ENCODE measurements around the gene SPATA6L. TPM values are rescaled to one million over a fixed set of nuclear protein-coding genes. Genes with fewer than 3 reads are reported as not detected.

SPATA6L gene
- total RNA-seq = 10 to 100 TPM in 1 of 4 donors, 1 to 10 TPM in 2, under 1 TPM in 1; 0.51 to 13.6 (median 6.5) TPM

GRCh38 chr9:4666042-4666699 is at the start of gene SPATA6L:
Gene SPATA6L, minus strand, starts transcription at chr9:4666480. Its CDS starts 230 bp downstream, at chr9:4666250.
- intact Hi-C loops (cut with DNase I; ENCODE audit: low total_unique reads) = no loop called here
- H3K36me3 ChIP-seq = no peaks in the 10 kb centered on the region
- H3K27me3 ChIP-seq = no peaks in the 10 kb centered on the region
- H3K4me1 ChIP-seq = no peaks in the 10 kb centered on the region
- peak; percentile 69 to 73 for DNase-seq
- H3K9me3 ChIP-seq = no peaks in the 10 kb centered on the region
- peak within 1 kb of the TSS; percentile 12 to 42 for H3K4me3 ChIP-seq
- TF ChIP-seq CTCF (IDR thresholded peaks at IDR 0.05) (peak in 1 of 4 experiments; percentile 6), POLR2A (IDR thresholded peaks at IDR 0.05) (peak; percentile 28 to 34)
- H3K27ac ChIP-seq = peak within 1 kb of the TSS; percentile 61 to 70

- Histone ChIP-seq H3K27ac (no peak overlapping the region), H3K4me3 (no peak overlapping the region), H3K27me3 (no peaks in the 10 kb centered on the region), H3K4me1 (no peaks in the 10 kb centered on the region), H3K36me3 (no peaks in the 10 kb centered on the region), H3K9me3 (no peaks in the 10 kb centered on the region)
- TF ChIP-seq CTCF (IDR thresholded peaks at IDR 0.05) (no peak), POLR2A (IDR thresholded peaks at IDR 0.05) (no peak)
- intact Hi-C loops (cut with DNase I; ENCODE audit: low total_unique reads) = no loop called here
- no peak for DNase-seq
These were observed 48.2 kb upstream of the SPATA6L start for GRCh38 chr9:4714266-4715016.

GRCh38 chr9:4713849-4714248 is 47.6 kb upstream of the SPATA6L start:
- intact Hi-C loops (cut with DNase I; ENCODE audit: low total_unique reads) = no loop called here
- Histone ChIP-seq H3K27me3 (no peaks in the 10 kb centered on the region), H3K4me3 (no peak overlapping the region), H3K9me3 (no peaks in the 10 kb centered on the region), H3K4me1 (no peaks in the 10 kb centered on the region), H3K36me3 (no peaks in the 10 kb centered on the region), H3K27ac (no peak overlapping the region)
- no peak for TF ChIP-seq CTCF (IDR thresholded peaks at IDR 0.05)
- no peak for TF ChIP-seq POLR2A (IDR thresholded peaks at IDR 0.05)
- no peak for DNase-seq

- TF ChIP-seq POLR2A (IDR thresholded peaks at IDR 0.05) (no peak), CTCF (IDR thresholded peaks at IDR 0.05) (no peak)
- Histone ChIP-seq H3K9me3 (no peaks in the 10 kb centered on the region), H3K27ac (no peak overlapping the region), H3K27me3 (no peaks in the 10 kb centered on the region), H3K4me1 (no peaks in the 10 kb centered on the region), H3K36me3 (no peaks in the 10 kb centered on the region), H3K4me3 (no peak overlapping the region)
- no peak for DNase-seq
- intact Hi-C loops (cut with DNase I; ENCODE audit: low total_unique reads) = no loop called here
These were observed 43.1 kb upstream of the SPATA6L start for GRCh38 chr9:4709380-4709779.

GRCh38 chr9:4706971-4707622 is 40.8 kb upstream of the SPATA6L start:
- no peak overlapping the region for H3K27ac ChIP-seq
- intact Hi-C loops (cut with DNase I; ENCODE audit: low total_unique reads) = no loop called here

More at GRCh38 chr9:4706971-4707622, 40.8 kb upstream of the SPATA6L start:
- Histone ChIP-seq H3K4me1 (no peaks in the 10 kb centered on the region), H3K9me3 (no peaks in the 10 kb centered on the region), H3K27me3 (no peaks in the 10 kb centered on the region), H3K36me3 (no peaks in the 10 kb centered on the region), H3K4me3 (no peak overlapping the region)
- no peak for TF ChIP-seq POLR2A (IDR thresholded peaks at IDR 0.05)
- no peak for TF ChIP-seq CTCF (IDR thresholded peaks at IDR 0.05)
- no peak for DNase-seq
